ENCODE data around the gene KLHL30.

KLHL30 gene

GRCh38 chr2:238138331-238139195 lies at the start of gene KLHL30:
KLHL30 (plus strand) TSS chr2:238138668; CDS start chr2:238140755, 2,087 bp downstream.
- peak; percentile 28 for DNase-seq

- DNase-seq: no peak
These were observed 47.6 kb upstream of the KLHL30 start for GRCh38 chr2:238090887-238091286.

- DNase-seq: no peak
These were observed 46.9 kb upstream of the KLHL30 start for GRCh38 chr2:238091436-238092060.

GRCh38 chr2:238092486-238093035 lies 45.9 kb upstream of the KLHL30 start:
- DNase-seq: no peak

GRCh38 chr2:238093181-238094140 lies 45.0 kb upstream of the KLHL30 start:
- no peak for DNase-seq

DNA sequence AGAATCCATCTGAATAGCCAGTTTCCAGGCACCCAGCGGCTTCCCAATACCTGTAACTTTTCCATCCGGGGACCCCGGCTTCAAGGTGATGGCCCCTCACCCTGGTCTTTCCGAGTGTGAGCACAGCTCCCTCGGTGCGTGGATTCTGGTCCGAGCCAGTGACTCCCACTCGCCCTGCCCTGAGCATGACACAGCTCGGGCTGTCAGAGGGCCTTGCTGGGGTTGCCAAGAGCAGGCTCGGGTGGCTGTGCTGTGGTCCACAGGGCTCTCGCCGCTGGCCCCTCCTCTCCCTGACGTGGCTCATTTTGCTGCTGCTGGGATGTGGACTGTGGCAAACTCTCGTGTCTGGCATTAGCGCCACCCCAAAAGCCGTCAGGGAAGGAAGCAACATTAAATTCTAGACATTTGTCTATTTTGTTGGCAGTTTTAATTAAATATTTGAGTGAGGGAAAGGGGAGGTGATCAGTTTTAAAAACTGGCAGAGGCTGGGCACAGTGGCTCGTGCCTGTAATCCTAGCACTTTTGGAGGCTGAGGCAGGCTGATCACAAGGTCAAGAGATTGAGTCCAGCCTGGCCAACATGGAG lies 43.9 kb upstream of the KLHL30 start:
- no peak for DNase-seq

DNA sequence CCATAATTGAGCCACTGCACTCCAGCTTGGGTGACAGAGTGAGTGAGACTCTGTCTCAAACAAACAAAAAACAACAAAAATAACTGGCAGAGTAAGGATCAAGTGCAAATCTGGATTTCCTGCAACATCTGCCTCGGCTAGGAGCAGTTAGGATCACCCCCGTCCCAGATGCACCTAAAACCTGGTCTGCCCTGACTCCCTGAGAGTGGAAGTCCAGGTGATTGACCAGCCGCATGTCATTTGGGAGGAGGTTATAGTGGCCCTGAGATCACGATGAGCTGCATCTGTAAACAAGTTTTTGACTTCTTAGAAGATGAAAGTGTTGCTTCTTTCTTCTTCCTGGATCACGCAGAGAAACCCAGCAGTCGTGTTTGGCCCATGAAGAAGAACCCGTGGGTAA lies 43.3 kb upstream of the KLHL30 start:
- no peak for DNase-seq

DNA sequence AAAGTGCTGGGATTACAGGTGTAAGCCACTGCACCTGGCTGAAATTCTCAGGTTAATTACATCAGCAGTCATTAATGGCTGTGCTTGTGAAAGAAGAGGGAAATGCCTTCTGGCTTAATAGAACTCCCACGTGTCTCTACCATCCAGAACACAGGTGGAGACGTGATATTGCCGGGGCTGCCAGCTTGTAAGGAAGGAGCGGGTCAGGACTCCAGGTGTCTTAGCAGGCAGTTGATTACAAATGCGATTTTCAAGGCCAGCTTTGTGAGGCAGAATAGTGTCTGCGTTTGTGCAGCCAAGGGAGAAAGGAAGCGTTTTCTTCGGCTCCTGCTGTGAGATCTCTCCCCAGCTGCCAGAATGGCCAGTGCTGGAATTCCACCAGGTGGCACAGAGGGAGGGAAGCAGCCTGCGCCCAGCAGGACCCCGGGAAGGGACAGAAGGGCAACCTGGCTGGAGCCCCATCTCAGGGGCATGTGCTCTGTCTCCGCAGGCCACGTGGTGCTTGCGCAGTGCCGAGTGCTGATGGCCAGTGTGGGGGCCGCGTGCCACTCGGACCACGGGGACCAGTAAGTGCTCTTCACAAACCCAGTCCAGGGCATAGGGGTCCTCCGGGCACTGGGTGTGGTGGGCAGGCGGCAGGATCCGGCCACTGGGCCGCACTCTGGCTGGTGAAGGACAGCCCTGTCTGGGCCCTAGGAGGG lies 42.0 kb upstream of the KLHL30 start:
- no peak for DNase-seq

DNA sequence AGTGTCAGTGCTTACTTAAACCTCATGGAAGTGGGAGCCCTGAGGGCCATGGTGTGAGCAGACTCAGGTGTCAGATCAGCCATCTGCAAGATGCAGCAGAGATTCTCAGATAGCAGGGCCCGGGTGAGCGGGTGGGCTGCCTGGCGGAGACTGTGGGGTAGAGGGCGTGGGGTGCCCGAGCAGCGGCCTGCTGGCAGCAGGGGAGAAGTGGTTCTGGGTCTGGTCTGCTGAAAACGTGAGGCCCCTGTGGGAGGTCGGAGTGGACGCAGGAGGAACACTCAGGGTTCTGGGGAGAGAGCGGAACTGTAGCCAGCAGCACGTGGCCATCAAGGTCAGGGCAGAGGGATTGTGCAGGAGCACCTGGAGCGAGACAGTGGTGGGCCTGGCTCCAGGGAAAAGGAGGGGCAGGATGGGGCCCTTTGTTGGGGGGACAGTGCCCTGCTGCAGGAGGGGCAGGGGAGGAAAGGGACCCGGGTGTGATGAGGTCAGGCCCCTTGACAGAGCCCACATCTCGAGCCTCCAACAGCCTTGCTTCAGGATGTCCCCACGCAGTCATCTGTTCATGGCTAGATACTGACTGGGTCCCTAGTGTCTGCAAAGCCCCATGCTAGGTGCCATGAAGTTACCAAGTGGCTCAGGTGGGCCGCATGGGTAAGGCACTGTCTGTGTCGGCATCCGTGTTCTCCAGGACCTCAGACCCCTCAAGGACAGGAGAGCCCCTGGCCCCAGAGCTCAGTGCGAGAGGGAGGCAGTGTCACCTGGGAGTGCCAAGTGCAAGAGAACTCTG lies 41.1 kb upstream of the KLHL30 start:
- no peak for DNase-seq

- DNase-seq: no peak
These were observed 40.2 kb upstream of the KLHL30 start for GRCh38 chr2:238097988-238098871.

- no peak for DNase-seq
These were observed 39.4 kb upstream of the KLHL30 start for GRCh38 chr2:238098901-238099713.

DNA sequence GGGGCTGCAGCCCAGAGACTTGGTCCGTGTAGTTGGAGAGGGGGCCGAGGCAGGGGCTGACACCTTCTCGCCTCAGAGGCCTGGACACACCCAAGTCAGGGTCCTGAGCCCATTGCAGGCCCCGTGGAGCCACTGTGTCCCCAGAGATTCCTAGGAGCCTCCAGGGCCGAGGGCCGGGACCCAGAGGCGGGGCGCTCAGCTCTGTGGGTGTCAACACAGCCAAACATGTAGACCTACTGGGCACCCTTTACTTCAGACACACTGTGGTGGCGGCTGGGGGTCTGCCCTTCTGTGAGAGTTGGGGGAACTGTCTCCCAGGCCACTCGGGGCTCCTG lies 38.8 kb upstream of the KLHL30 start:
- no peak for DNase-seq

- no peak for DNase-seq
These were observed 38.2 kb upstream of the KLHL30 start, which contains the start of gene ESPNL for GRCh38 chr2:238100049-238100820. ESPNL (plus strand) TSS chr2:238100340; CDS start chr2:238100420, 80 bp downstream.

DNA sequence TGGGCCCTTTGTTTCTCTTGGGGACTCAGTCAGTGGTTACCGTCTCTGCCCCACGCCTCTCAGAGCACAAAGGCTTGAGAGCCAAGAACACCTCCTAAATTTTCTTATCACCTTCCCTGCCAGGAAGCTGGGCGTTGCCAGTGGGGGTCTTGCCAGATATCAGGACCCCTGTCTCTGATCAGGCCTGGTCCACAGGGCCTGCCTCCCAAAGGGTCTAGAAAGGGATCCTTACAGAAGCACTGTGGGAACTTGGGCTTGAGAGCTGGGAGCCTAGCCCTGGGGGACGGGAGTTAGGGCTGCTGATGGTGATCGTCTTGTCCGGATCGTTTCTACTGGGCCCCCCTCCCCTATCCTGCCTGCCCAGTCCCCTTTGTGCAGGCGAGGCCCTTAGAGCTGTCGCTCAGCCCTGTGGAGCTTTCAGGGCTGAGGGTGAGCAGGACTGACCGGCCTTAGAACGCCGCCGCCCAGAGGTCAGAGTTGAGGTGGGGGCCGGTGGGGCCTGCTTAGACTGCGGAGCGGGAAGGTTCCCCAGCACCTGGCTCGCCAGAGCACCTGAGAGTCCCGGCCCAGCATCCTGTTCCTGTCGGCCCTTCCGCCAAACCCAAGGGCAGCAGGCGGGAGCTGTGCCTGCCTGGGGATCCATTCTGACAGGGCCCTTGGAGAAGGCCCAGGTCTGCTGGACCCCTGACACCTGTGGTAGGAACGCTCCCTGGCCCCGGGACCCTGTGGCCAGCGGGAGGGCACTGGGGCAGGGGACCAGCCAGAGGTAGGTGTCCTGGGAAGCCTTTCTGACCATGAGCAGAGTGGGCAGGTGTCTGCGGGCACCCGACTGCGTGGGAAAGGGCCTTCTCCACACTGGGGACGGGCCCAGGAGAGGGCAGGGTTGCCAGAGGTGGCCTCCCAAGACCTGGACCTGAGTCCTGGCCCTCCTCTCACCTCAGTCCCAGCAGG lies 37.4 kb upstream of the KLHL30 start:
- DNase-seq: no peak

DNA sequence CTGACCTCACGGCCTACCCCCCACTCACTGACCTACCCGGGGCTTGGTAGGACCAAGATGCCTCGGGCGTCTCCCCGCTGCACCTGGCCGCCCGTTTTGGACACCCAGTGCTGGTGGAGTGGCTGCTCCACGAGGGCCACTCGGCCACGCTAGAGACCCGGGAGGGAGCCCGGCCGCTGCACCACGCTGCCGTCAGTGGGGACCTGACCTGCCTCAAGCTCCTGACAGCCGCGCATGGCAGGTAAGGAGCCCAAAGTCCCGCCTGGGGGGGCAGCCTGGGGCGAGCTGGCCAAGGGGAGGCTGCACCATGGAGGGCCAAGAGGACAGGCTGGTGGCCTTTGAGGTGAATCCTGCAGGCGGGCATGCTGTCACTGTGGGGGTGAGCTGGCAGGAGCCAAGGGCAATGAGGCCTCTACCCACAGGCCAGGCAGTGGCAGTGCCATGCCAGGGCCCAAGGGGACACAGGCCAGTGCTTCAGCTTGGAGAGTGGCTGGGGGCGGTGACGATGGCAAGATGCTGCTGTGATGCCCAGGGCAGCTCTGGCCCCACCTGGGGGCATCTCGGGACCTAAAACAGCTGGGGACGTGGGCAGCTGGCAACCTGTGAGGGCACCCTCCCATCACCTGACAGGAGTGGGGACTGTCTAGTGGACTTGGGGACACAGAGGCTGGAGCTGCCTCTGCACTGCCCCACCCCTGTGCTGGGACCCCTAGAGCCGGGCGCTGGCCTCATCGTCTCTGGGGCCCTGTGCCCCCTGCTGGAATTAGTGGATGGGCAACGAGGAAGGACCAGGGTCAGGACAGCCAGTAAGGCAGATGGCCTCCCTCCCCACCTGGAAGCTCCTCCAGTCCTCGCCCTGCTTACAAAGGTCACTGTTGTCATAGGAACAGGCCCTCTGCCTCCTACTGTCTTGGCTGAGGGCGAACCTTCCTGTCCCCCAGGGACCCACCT lies 36.3 kb upstream of the KLHL30 start:
- no peak for DNase-seq

DNA sequence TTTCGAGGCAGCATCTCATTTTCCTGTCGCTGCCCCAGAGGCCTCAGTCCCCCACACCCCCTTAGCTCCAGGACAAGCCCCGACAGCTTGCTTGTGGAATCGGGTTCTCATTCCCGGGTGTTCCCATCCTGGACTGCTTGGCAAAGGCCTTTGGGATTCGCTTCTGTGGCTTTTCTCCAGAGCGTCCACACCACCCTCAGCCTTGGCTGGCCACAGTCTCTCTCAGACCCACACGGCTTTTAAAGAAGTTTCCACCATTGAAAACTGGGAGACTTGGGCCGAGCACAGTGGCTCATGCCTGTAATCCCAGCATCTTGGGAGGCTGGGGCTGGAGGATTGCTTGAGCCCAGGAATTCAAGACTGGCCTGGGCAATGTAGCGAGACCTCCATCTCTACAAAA lies 35.6 kb upstream of the KLHL30 start:
- no peak for DNase-seq

All from RPMI8226 (cell line).